OCI-LY7 (cell line): ENCODE results near the gene LRRC71. TPM values are rescaled to one million over a fixed set of nuclear protein-coding genes. Genes with fewer than 3 reads are reported as not detected.

Experiments
- BruUV-seq: library from RNA; stranded (reverse); fragments of 400-500 nt; replicated peaks from 2 replicates; lab custom pipeline; 2021; lab: Mats Ljungman, UMichigan
- CTCF ChIA-PET: fragments of 300-600 bp; sonication (Branson Sonifier 250); formaldehyde crosslinking; loops from one replicate; lab custom pipeline; 2022; ENCODE audit warnings: antibody characterized with exemption; ENCODE audit not compliant: unreplicated experiment; lab: Charles Lee
- POLR2A ChIA-PET: fragments of 300-600 bp; sonication (Branson Sonifier 250); formaldehyde crosslinking; loops from one replicate; lab custom pipeline; 2022; ENCODE audit warnings: antibody characterized with exemption; lab: Charles Lee
- DNase-seq: peaks from one replicate; pipeline ENCODE4 v3.0.0-alpha.2; 2015; ENCODE audit warnings: low spot score
- H2AFZ ChIP-seq: fragments of 200-600 bp; sonication (generic), shearing (Covaris generic); 2 replicates; pipeline ENCODE4 v1.6.1; 2014; ENCODE audit warnings: mild to moderate bottlenecking, antibody characterized with exemption, low read length, moderate library complexity
- H3K27ac ChIP-seq: fragments of 200-600 bp; sonication (generic); 2 replicates; pipeline ENCODE4 v1.5.1; 2014; ENCODE audit warnings: mixed run types, low read depth, mild to moderate bottlenecking, moderate library complexity, low read length, inconsistent platforms; ENCODE audit not compliant: poor library complexity, severe bottlenecking
- H3K36me3 ChIP-seq: fragments of 200-600 bp; sonication (generic); 2 replicates; pipeline ENCODE4 v1.6.1; 2014; ENCODE audit warnings: mild to moderate bottlenecking, antibody characterized with exemption, low read length, moderate library complexity, mixed read lengths; ENCODE audit not compliant: insufficient read depth
- H3K4me1 ChIP-seq: fragments of 200-600 bp; sonication (generic); 2 replicates; pipeline ENCODE4 v1.5.1; 2014; ENCODE audit warnings: mild to moderate bottlenecking, low read length; ENCODE audit not compliant: insufficient read depth, poor library complexity, severe bottlenecking
- H3K4me2 ChIP-seq: fragments of 200-600 bp; sonication (generic); 2 replicates; pipeline ENCODE4 v1.6.1; 2014; ENCODE audit warnings: mild to moderate bottlenecking, low read length
- H3K4me3 ChIP-seq: fragments of 200-600 bp; sonication (generic); 2 replicates; pipeline ENCODE4 v1.5.1; 2014; ENCODE audit warnings: mild to moderate bottlenecking, low read depth, low read length; ENCODE audit not compliant: poor library complexity, severe bottlenecking
- H3K79me2 ChIP-seq: fragments of 200-600 bp; sonication (generic); 2 replicates; pipeline ENCODE4 v1.6.1; 2016; ENCODE audit warnings: low read depth, mild to moderate bottlenecking, low read length, moderate library complexity, mixed read lengths; ENCODE audit not compliant: insufficient read depth
- H3K9me2 ChIP-seq: fragments of 200-600 bp; sonication (generic); 2 replicates; pipeline ENCODE4 v1.6.1; 2016; ENCODE audit warnings: mild to moderate bottlenecking, low read length, mixed read lengths; ENCODE audit not compliant: insufficient read depth
- H3K9me3 ChIP-seq: fragments of 200-600 bp; sonication (generic); 2 replicates; pipeline ENCODE4 v1.6.1; 2014; ENCODE audit warnings: mild to moderate bottlenecking, mixed run types, low read length, mixed read lengths
- H4K20me1 ChIP-seq: fragments of 200-600 bp; sonication (generic); 2 replicates; pipeline ENCODE4 v1.6.1; 2014; ENCODE audit warnings: mild to moderate bottlenecking, antibody characterized with exemption, low read length, moderate library complexity, mixed read lengths; ENCODE audit not compliant: insufficient read depth
- CTCF ChIP-seq: fragments of 200-600 bp; sonication (generic); conservative IDR thresholded peaks from 2 replicates; pipeline ENCODE4 v1.5.1; 2014; ENCODE audit warnings: mild to moderate bottlenecking, antibody characterized with exemption, low read length, moderate library complexity, mixed read lengths
- EZH2phosphoT487 ChIP-seq: fragments of 200-600 bp; sonication (generic); IDR thresholded peaks from 2 replicates; pipeline ENCODE4 v1.6.1; 2018; ENCODE audit warnings: low read depth, borderline replicate concordance, mild to moderate bottlenecking, mixed run types, antibody characterized with exemption, low read length, moderate library complexity, mixed read lengths
- intact Hi-C: fragments of 100-400 bp; cut with micrococcal nuclease; formaldehyde crosslinking; loops from one replicate; pipeline ENCODE4 v1.10.0; 2022; ENCODE audit not compliant: unreplicated experiment
- total RNA-seq, 2 experiments: library from RNA; depleted of rRNA in 1 of 2; stranded (reverse); fragments of >200 nt in 1 of 2; shearing (Covaris generic) in 1 of 2; gene quantifications; 2 replicates each; pipeline ENCODE4 v1.2.3, GENCODE V29; 2014 to 2022

Gene LRRC71
- total RNA-seq, 2 experiments from 2014 or later: not detected

- intact Hi-C loops: no loop called here
- H3K4me2 ChIP-seq: no peak overlapping the region
- no peaks in the 10 kb centered on the region for H3K4me1 ChIP-seq
- no peak for DNase-seq
- no peaks in the 10 kb centered on the region for H3K9me2 ChIP-seq
- no peaks in the 10 kb centered on the region for H3K79me2 ChIP-seq
- ChIA-PET CTCF (no interaction called here), POLR2A (no interaction called here)
- TF ChIP-seq CTCF (no peak), EZH2phosphoT487 (no peak)
- BruUV-seq: no TSS peak
- H4K20me1 ChIP-seq: no peaks in the 10 kb centered on the region
- H2AFZ ChIP-seq: no peak overlapping the region
- no peaks in the 10 kb centered on the region for H3K9me3 ChIP-seq
- H3K36me3 ChIP-seq: no peaks in the 10 kb centered on the region
- H3K27ac ChIP-seq: no peak overlapping the region
- no peak overlapping the region for H3K4me3 ChIP-seq
Observed at GRCh38 chr1:156898161-156898566, 22.3 kb upstream of the LRRC71 start.

GRCh38 chr1:156898971-156899664, 21.3 kb upstream of the LRRC71 start:
- POLR2A ChIA-PET: interaction anchor here (0.5 kb wide), 1 partner anchor 101 kb away, joined by 3 read pairs; no protein-coding TSS in a partner anchor
- TF ChIP-seq EZH2phosphoT487 (no peak), CTCF (no peak)
- H3K4me2 ChIP-seq: no peak overlapping the region
- no peak for DNase-seq
- no peaks in the 10 kb centered on the region for H3K36me3 ChIP-seq
- H2AFZ ChIP-seq: no peak overlapping the region
- CTCF ChIA-PET: no interaction called here
- H3K4me3 ChIP-seq: no peak overlapping the region
- no peak overlapping the region for H3K27ac ChIP-seq
- H3K9me2 ChIP-seq: no peaks in the 10 kb centered on the region
- intact Hi-C loops: no loop called here
- no peaks in the 10 kb centered on the region for H3K79me2 ChIP-seq
- no peaks in the 10 kb centered on the region for H3K4me1 ChIP-seq
- H3K9me3 ChIP-seq: no peaks in the 10 kb centered on the region
- no TSS peak for BruUV-seq
- H4K20me1 ChIP-seq: no peaks in the 10 kb centered on the region

GRCh38 chr1:156899956-156900718, 20.3 kb upstream of the LRRC71 start:
- no peak for DNase-seq
- CTCF ChIA-PET: no interaction called here
- Histone ChIP-seq H3K36me3 (no peaks in the 10 kb centered on the region), H4K20me1 (no peaks in the 10 kb centered on the region), H3K4me2 (no peak overlapping the region), H2AFZ (no peak overlapping the region), H3K4me1 (no peaks in the 10 kb centered on the region), H3K4me3 (no peak overlapping the region), H3K9me2 (no peaks in the 10 kb centered on the region), H3K79me2 (no peaks in the 10 kb centered on the region), H3K27ac (no peak overlapping the region), H3K9me3 (no peaks in the 10 kb centered on the region)
- intact Hi-C loops: no loop called here
- no peak for TF ChIP-seq EZH2phosphoT487
- no peak for TF ChIP-seq CTCF
- BruUV-seq: no TSS peak
- POLR2A ChIA-PET: no interaction called here
